Skin epidermis (tissue), 12 donors: ENCODE measurements around the gene PTPRN2.
A peak's percentile ranks its signal among the peaks of the same experiment; 100 is the strongest.
"Not testable (repeated sequence)": the region's sequence is repeated elsewhere in the genome, so short reads cannot be mapped to it uniquely, and the experiment has no call there.

ENCODE experiments used
- H3K27ac ChIP-seq, 21 experiments: fragments of 200-600 bp; sonication (generic) in 11 of 21; one replicate each; pipeline ENCODE4 v1.5.0; 2020; ENCODE audit warnings: mild to moderate bottlenecking in 3 of 21, inconsistent platforms in 2 of 21, moderate library complexity in 2 of 21
- H3K4me3 ChIP-seq, 7 experiments: fragments of 200-600 bp; sonication (generic) in 2 of 7; one replicate each; pipeline ENCODE4 v1.5.0; 2020; ENCODE audit warnings: inconsistent platforms in 2 of 7, mild to moderate bottlenecking in 2 of 7, moderate library complexity in 1 of 7

Gene PTPRN2

GRCh38 chr7:158587162-158588084, at the start of gene PTPRN2:
Gene PTPRN2 (minus strand): TSS chr7:158587823.
- peak within 1 kb of the TSS in 4 of 7 experiments; percentile 12 to 40 (median 33) for H3K4me3 ChIP-seq
- H3K27ac ChIP-seq = no peak within 1 kb of the TSS

- no peak overlapping the region for H3K4me3 ChIP-seq
- no peak overlapping the region for H3K27ac ChIP-seq
These were observed 45.7 kb upstream of the PTPRN2 start for GRCh38 chr7:158633055-158633956.

GRCh38 chr7:158631574-158632195, 44.1 kb upstream of the PTPRN2 start:
- H3K27ac ChIP-seq = no peak overlapping the region
- no peak overlapping the region for H3K4me3 ChIP-seq

GRCh38 chr7:158626289-158626688, 38.7 kb upstream of the PTPRN2 start:
- not testable (repeated sequence) for H3K27ac ChIP-seq, H3K4me3 ChIP-seq

GRCh38 chr7:158623241-158623640, 35.6 kb upstream of the PTPRN2 start:
- no peak overlapping the region for H3K27ac ChIP-seq
- H3K4me3 ChIP-seq = no peak overlapping the region

- H3K27ac ChIP-seq = no peak overlapping the region
- no peak overlapping the region for H3K4me3 ChIP-seq
These were observed 33.3 kb upstream of the PTPRN2 start for GRCh38 chr7:158620839-158621441.

GRCh38 chr7:158620418-158620817, 32.8 kb upstream of the PTPRN2 start:
- H3K4me3 ChIP-seq = no peak overlapping the region

GRCh38 chr7:158618745-158619140, 31.1 kb upstream of the PTPRN2 start:
- H3K27ac ChIP-seq = no peak overlapping the region
- no peak overlapping the region for H3K4me3 ChIP-seq

More at GRCh38 chr7:158620418-158620817, 32.8 kb upstream of the PTPRN2 start:
- no peak overlapping the region for H3K27ac ChIP-seq

- no peak overlapping the region for H3K4me3 ChIP-seq
- H3K27ac ChIP-seq = no peak overlapping the region
These were observed 30.1 kb upstream of the PTPRN2 start for GRCh38 chr7:158617737-158618128.

- Histone ChIP-seq H3K4me3 (no peak overlapping the region), H3K27ac (no peak overlapping the region)
These were observed 28.4 kb upstream of the PTPRN2 start for GRCh38 chr7:158616050-158616449.

GRCh38 chr7:158614700-158615099, 27.1 kb upstream of the PTPRN2 start:
- H3K27ac ChIP-seq = no peak overlapping the region
- no peak overlapping the region for H3K4me3 ChIP-seq

- Histone ChIP-seq H3K27ac (no peak overlapping the region), H3K4me3 (no peak overlapping the region)
These were observed 25.9 kb upstream of the PTPRN2 start for GRCh38 chr7:158613481-158613880.

- H3K4me3 ChIP-seq = no peak overlapping the region
- H3K27ac ChIP-seq = no peak overlapping the region
These were observed 24.9 kb upstream of the PTPRN2 start for GRCh38 chr7:158612546-158612945.

GRCh38 chr7:158611541-158611940, 23.9 kb upstream of the PTPRN2 start:
- Histone ChIP-seq H3K4me3 (no peak overlapping the region), H3K27ac (no peak overlapping the region)

- no peak overlapping the region for H3K27ac ChIP-seq
- H3K4me3 ChIP-seq = no peak overlapping the region
These were observed 21.8 kb upstream of the PTPRN2 start for GRCh38 chr7:158609313-158609974.

- Histone ChIP-seq H3K4me3 (no peak overlapping the region), H3K27ac (no peak overlapping the region)
These were observed 19.9 kb upstream of the PTPRN2 start for GRCh38 chr7:158607563-158607962.

GRCh38 chr7:158606671-158607424, 19.2 kb upstream of the PTPRN2 start:
- Histone ChIP-seq H3K4me3 (no peak overlapping the region), H3K27ac (peak overlapping the region in 1 of 21 experiments; percentile 1)

GRCh38 chr7:158606129-158606528, 18.5 kb upstream of the PTPRN2 start:
- Histone ChIP-seq H3K27ac (no peak overlapping the region), H3K4me3 (no peak overlapping the region)
